GM12891 (cell line): ENCODE results near the gene RHOBTB3.

ENCODE experiments used
- POLR2A ChIP-seq: IDR thresholded peaks from 2 replicates; pipeline ENCODE4 v1.6.1; 2011; ENCODE audit warnings: low read depth, low read length, control low read depth
- POLR2AphosphoS5 ChIP-seq: IDR thresholded peaks from 2 replicates; pipeline ENCODE4 v1.6.1; 2011; ENCODE audit warnings: low read depth, low read length, control low read depth
- POU2F2 ChIP-seq: IDR thresholded peaks from 2 replicates; pipeline ENCODE4 v1.6.1; 2011; ENCODE audit warnings: low read depth, mild to moderate bottlenecking, control low read depth, low read length, moderate library complexity
- TAF1 ChIP-seq: IDR thresholded peaks from 2 replicates; pipeline ENCODE4 v1.6.1; 2011; ENCODE audit warnings: low read depth, low read length, control low read depth

DNA sequence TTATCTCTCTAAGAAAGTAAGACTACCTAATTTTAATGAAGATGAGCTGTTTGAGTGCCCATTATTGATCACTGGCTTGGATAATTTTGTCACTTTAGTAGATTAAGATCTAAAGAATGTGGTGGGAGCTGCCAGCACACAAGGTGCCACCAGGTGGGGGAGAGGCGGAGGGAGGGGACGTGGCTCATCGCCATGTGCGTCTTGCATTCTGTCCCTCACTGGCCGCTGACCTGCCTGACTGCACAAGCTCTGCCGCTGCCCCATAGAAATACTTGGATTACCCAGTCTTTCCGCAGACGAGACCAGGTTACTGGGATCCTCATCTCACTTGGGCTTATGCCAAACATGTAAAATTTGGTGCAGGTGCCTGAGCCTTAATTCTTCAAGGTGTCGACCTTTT is 37.6 kb downstream of the RHOBTB3 start:
- TF ChIP-seq POLR2A (no peak), POU2F2 (no peak), TAF1 (no peak), POLR2AphosphoS5 (no peak)
